Measurements from ENCODE around the gene RNASEH2A.
A peak's percentile ranks its signal among the peaks of the same experiment; 100 is the strongest.
"Not testable (repeated sequence)": the region's sequence is repeated elsewhere in the genome, so short reads cannot be mapped to it uniquely, and the experiment has no call there.

RNASEH2A gene

DNA sequence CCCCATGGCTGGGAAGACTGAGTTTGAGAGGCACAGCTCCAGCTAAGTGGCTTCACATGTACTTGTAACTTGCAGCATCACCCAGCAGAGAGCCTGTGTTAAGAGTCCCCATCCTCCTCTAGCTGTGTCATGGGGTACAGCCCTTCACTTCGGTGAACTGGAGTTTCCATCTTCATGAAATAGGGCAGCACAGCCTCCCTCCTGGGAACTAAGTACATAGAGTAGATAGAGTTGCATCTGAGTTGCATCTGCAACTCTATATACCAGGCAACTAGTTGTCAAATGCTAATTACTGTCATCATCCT, 6.0 kb upstream of the RNASEH2A start:
- peaks cover 37% of the 10 kb centered on the region for H3K4me1 ChIP-seq (ENCODE audit: control insufficient read depth, insufficient read depth, low read length)
- no peaks in the 10 kb centered on the region for H3K9me3 ChIP-seq (ENCODE audit: control insufficient read depth, low read length)
- peak overlapping the region; percentile 91 for H3K9ac ChIP-seq (ENCODE audit: low read length)
- H3K4me3 ChIP-seq (ENCODE audit: low read length) = peak overlapping the region; percentile 90
- no peaks in the 10 kb centered on the region for H3K36me3 ChIP-seq (ENCODE audit: control insufficient read depth, insufficient read depth, low read length)
- H3K27me3 ChIP-seq (ENCODE audit: control insufficient read depth, insufficient read depth, low read length) = no peaks in the 10 kb centered on the region

DNA sequence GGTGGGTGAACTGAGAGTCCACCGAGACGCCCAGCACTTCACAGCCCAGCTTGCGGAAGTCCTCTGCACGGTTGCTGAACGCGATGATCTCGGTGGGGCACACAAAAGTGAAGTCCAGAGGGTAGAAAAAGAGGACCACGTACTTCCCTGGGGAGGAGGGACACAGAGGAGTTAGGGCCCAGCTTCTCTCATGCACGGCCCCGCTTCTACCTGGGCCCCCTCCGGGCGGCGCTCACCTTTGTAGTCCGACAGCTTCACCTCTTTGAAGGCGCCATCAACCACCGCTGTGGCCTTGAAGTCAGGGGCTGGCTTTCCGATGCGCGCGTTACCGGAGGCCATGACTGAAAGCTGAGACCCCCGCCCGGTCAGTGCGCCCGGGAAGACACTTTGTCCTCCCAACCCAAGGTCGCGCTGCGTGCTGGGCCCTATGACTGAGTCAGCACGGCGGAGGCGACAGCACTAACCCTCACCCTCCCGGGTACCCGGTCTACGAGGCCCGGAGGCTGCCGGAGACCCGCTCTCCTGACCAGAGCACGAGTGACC, 5.4 kb upstream of the RNASEH2A start:
- Histone ChIP-seq H3K36me3 (ENCODE audit: control insufficient read depth, insufficient read depth, low read length) (no peaks in the 10 kb centered on the region), H3K4me3 (ENCODE audit: low read length) (peak overlapping the region; percentile 90), H3K9me3 (ENCODE audit: control insufficient read depth, low read length) (no peaks in the 10 kb centered on the region), H3K9ac (ENCODE audit: low read length) (peak overlapping the region; percentile 91), H3K27me3 (ENCODE audit: control insufficient read depth, insufficient read depth, low read length) (no peaks in the 10 kb centered on the region), H3K4me1 (ENCODE audit: control insufficient read depth, insufficient read depth, low read length) (peaks cover 33% of the 10 kb centered on the region)

DNA sequence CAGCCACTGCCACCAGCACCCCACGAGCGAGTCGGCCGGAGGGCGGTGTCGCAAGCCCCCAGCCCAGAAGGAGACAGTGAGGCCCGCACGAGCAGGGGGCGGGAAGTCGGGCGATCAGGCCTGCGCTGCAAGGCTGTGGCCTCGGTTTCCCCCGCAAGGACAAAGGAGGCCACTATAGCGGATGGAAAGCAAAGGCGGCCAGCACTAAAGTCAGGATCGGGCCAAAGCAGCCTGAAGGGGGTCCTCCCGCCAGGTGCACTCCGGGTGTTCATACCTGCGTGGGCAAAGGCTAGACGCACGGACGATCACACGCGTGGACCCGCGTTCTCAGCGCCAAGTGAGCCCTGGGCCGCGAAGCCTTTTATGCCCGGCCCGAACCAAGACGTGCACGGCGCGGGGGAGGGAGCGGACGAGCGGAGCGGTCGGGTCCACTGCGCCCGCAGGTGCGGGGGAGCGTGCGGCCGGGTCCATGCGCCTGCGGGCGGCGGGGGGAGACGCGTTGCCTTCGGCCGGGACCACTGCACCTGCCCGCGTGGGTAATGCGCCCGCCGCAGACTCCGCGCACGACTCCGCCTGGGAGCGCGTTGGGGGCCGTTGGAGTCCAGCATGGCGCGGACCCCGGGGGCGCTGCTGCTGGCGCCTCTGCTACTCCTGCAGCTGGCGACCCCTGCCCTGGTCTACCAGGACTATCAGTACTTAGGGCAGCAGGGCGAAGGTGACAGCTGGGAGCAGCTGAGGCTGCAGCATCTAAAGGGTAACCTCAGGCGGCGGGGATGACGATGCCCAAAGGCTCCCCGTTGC, 4.7 kb upstream of the RNASEH2A start, which contains the start of the genes PRDX2 and THSD8:
TSS of gene PRDX2 (minus strand) at position 335 of the 801 bp plus-strand sequence. CDS start 539 bp downstream, outside the sequence.
TSS of gene THSD8 (plus strand) at position 604 of the 801 bp plus-strand sequence. CDS start at position 607, 3 bp downstream.
- no peaks in the 10 kb centered on the region for H3K27me3 ChIP-seq (ENCODE audit: control insufficient read depth, insufficient read depth, low read length)
- peak within 1 kb of the TSS; percentile 91 for H3K9ac ChIP-seq (ENCODE audit: low read length)
- no peaks in the 10 kb centered on the region for H3K9me3 ChIP-seq (ENCODE audit: control insufficient read depth, low read length)

DNA sequence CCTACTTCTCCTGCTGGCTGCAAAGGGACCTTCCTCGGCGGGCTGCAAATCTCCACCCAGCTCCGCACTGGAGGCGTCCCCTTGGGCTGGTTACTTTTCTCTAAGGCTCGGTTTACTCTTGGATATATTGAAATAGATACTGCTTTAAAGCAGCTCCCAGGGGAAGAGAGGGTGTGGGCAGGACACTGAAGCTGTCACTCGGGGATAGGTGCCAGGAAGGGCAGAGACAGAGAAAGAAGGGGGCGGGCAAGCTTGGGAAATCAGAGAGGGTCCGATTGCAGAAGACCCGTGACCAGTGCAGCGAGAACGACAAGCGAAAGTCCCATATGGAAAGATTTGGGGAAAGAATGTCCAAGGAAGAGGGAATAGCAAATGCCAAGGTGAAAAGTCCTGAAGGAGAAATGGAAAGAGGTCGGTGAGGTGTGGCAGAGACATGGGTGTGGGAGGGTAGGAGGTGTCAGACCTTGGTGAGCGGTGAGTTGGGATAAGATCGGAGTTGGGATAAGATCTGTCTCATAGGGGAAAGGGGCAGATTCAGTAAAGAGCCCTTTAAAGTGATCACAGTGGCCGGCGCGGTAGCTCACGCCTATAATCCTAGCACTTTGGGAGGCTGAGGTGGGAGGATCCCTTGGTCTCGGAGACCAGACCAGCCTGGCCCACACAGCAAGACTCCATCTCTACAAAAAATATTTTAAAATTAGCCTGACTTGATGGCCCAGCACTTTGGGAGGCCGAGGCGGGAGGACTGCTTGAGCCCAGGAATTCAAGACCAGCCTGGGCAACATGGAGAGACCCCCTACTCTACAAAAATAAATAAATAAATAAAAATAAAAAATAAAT, 3.9 kb upstream of the RNASEH2A start:
- H3K36me3 ChIP-seq (ENCODE audit: control insufficient read depth, insufficient read depth, low read length) = no peaks in the 10 kb centered on the region
- no peaks in the 10 kb centered on the region for H3K9me3 ChIP-seq (ENCODE audit: control insufficient read depth, low read length)
- H3K9ac ChIP-seq (ENCODE audit: low read length) = peak overlapping the region; percentile 91
- H3K4me3 ChIP-seq (ENCODE audit: low read length) = no peak overlapping the region
- H3K27me3 ChIP-seq (ENCODE audit: control insufficient read depth, insufficient read depth, low read length) = no peaks in the 10 kb centered on the region
- peaks cover 34% of the 10 kb centered on the region for H3K4me1 ChIP-seq (ENCODE audit: control insufficient read depth, insufficient read depth, low read length)

More for the DNA sequence above, 4.7 kb upstream of the RNASEH2A start, which contains the start of the genes PRDX2 and THSD8:
- H3K4me1 ChIP-seq (ENCODE audit: control insufficient read depth, insufficient read depth, low read length) = peaks cover 29% of the 10 kb centered on the region
- H3K4me3 ChIP-seq (ENCODE audit: low read length) = peak within 1 kb of the TSS; percentile 90
- no peaks in the 10 kb centered on the region for H3K36me3 ChIP-seq (ENCODE audit: control insufficient read depth, insufficient read depth, low read length)

DNA sequence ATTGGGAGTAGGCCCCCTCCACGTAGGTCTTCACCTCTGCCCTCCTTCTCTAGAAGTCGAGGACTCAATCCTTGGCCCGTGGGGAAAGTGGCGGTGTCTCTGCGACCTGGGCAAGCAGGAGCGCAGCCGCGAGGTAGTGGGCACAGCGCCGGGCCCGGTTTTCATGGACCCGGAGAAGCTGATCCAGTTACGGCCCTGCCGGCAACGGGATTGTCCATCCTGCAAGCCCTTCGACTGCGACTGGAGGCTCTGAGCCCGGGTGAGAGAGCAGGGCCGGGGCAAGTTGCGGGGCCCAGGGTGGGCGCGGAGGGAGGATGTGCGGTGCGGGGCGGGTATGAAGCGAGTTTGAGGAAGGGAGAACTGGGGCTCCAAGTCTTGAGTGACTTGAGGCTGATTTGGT, 2.3 kb upstream of the RNASEH2A start:
- no peak overlapping the region for H3K4me3 ChIP-seq (ENCODE audit: low read length)
- no peaks in the 10 kb centered on the region for H3K36me3 ChIP-seq (ENCODE audit: control insufficient read depth, insufficient read depth, low read length)
- H3K27me3 ChIP-seq (ENCODE audit: control insufficient read depth, insufficient read depth, low read length) = no peaks in the 10 kb centered on the region
- H3K9me3 ChIP-seq (ENCODE audit: control insufficient read depth, low read length) = no peaks in the 10 kb centered on the region
- no peak overlapping the region for H3K9ac ChIP-seq (ENCODE audit: low read length)
- H3K4me1 ChIP-seq (ENCODE audit: control insufficient read depth, insufficient read depth, low read length) = peaks cover 34% of the 10 kb centered on the region

DNA sequence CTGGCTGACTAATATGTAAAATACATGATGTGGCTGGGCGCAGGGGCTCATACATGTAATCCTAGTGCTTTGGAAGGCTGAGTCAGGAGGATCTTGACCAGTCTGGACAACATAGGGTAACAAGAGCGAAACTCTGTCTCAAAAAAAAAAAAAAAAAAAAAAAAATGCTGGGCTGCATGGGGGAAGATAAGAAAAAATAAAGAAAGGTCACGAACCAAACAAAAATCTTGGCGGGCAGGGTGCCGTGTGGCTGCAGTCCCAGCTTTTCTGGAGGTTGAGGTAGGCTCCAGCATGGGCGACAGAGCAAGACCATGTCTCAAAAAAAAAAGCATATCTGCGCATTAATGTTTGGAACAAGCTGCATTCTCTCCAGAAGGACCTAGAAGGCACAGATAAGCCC, 8.7 kb downstream of the RNASEH2A start:
- H3K9me3 ChIP-seq (ENCODE audit: control insufficient read depth, low read length) = no peaks in the 10 kb centered on the region
- no peak overlapping the region for H3K9ac ChIP-seq (ENCODE audit: low read length)
- no peaks in the 10 kb centered on the region for H3K4me1 ChIP-seq (ENCODE audit: control insufficient read depth, insufficient read depth, low read length)
- H3K36me3 ChIP-seq (ENCODE audit: control insufficient read depth, insufficient read depth, low read length) = no peaks in the 10 kb centered on the region
- no peaks in the 10 kb centered on the region for H3K27me3 ChIP-seq (ENCODE audit: control insufficient read depth, insufficient read depth, low read length)
- no peak overlapping the region for H3K4me3 ChIP-seq (ENCODE audit: low read length)

DNA sequence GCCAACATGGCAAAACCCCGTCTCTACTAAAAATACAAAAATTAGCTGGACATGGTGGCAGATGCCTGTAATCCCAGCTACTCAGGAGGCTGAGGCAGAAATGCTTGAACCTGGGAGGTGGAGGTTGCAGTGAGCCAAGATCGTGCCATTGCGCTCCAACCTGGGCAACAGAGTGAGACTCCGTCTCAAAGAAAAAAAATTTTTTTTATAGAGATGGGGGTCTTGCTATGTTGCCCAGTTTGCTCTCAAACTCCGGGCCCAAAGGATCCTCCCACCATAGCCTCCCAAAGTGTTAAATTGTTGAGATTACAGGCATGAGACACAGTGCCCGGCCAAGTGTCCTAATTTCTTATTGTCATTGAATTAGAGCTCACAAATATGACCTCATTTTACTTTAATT, 10.8 kb downstream of the RNASEH2A start:
- not testable (repeated sequence) for H3K36me3 ChIP-seq (ENCODE audit: control insufficient read depth, insufficient read depth, low read length); H3K9ac ChIP-seq (ENCODE audit: low read length); H3K4me3 ChIP-seq (ENCODE audit: low read length); H3K27me3 ChIP-seq (ENCODE audit: control insufficient read depth, insufficient read depth, low read length); H3K9me3 ChIP-seq (ENCODE audit: control insufficient read depth, low read length); H3K4me1 ChIP-seq (ENCODE audit: control insufficient read depth, insufficient read depth, low read length)

DNA sequence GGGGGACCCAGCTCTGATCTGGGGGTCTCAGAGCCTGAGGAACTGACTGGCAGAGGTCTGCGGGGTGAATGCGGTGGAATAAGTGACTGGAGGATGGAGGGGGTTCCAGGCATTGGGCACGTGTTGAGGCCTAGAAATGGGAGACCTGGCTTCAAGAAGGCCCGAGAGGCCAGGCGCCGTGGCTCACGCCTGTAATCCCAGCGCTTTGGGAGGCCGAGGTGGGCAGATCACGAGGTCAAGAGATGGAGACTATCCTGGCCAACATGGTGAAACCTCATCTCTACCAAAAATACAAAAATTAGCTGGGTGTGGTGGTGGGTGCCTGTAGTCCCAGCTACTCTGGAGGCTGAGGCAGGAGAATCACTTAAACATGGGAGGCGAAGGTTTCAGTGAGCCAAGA, 11.4 kb downstream of the RNASEH2A start:
- H3K27me3 ChIP-seq (ENCODE audit: control insufficient read depth, insufficient read depth, low read length); H3K4me1 ChIP-seq (ENCODE audit: control insufficient read depth, insufficient read depth, low read length); H3K4me3 ChIP-seq (ENCODE audit: low read length); H3K9ac ChIP-seq (ENCODE audit: low read length); H3K9me3 ChIP-seq (ENCODE audit: control insufficient read depth, low read length); H3K36me3 ChIP-seq (ENCODE audit: control insufficient read depth, insufficient read depth, low read length): not testable (repeated sequence)

DNA sequence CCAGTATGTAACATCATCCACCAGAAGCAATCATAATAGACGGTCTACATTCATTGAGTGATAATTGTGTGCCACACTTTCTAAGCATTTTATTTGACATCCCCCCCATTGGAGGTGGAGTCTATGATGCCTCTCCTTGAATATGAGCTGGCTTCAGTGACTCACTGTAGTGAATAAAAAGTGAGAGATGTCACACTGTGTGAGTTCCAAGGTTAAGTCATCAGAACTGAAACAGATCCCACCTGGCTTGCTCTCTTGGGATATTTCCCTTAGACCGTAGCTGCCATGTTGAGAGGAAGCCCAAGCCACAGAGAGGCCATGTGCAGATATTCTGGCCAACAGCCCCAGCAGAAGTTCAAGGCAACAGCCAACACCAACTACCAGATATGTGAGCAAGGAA, 15.4 kb downstream of the RNASEH2A start:
- Histone ChIP-seq H3K36me3 (ENCODE audit: control insufficient read depth, insufficient read depth, low read length) (no peaks in the 10 kb centered on the region), H3K9me3 (ENCODE audit: control insufficient read depth, low read length) (no peaks in the 10 kb centered on the region), H3K27me3 (ENCODE audit: control insufficient read depth, insufficient read depth, low read length) (peaks cover 5% of the 10 kb centered on the region), H3K4me3 (ENCODE audit: low read length) (no peak overlapping the region), H3K4me1 (ENCODE audit: control insufficient read depth, insufficient read depth, low read length) (peaks cover 3% of the 10 kb centered on the region), H3K9ac (ENCODE audit: low read length) (no peak overlapping the region)

DNA sequence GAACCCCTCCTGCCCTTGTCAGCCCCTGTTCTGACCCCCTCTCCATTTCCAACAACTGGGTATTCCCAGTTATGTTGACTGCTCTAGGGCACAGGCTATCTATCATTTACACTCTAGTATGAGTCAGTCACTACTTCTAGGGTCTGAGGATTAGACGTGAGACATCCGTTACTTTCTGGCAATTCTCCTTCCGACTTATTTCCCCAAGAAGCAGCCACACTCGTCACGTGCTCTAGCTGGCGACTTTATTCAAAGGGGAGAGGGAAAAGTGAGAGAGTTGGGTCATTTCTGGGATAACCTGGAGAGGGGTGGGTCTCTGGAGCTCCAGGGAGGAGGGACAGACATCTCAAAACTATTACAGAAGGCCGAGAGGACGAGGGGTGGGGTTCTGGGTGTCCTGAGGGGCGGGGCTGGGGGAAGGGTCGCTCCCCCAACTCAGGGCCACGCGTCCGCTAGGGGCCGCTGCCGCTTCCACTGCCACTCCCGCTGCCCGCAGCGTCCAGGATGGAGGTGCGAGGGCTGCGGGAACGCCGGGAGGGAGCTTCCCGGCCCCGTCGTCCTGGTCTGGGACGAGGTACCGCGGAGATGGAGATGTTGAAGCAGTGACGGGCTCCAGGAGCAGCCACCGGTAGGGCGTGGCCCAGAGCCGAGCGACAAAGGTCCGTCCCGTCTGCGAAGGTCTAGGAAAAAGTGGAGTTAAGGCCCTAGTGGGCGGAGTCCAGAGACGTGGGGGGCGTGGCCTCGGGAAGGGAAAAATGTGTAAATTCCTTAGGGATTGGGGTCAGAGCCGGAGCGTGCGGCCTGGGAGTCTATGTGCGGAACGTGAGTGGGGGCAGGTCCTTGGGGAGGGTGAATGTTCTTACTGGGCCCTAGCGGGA, 19.1 kb downstream of the RNASEH2A start:
- no peaks in the 10 kb centered on the region for H3K36me3 ChIP-seq (ENCODE audit: control insufficient read depth, insufficient read depth, low read length)
- H3K4me1 ChIP-seq (ENCODE audit: control insufficient read depth, insufficient read depth, low read length) = peaks cover 3% of the 10 kb centered on the region
- H3K4me3 ChIP-seq (ENCODE audit: low read length) = no peak overlapping the region
- H3K9me3 ChIP-seq (ENCODE audit: control insufficient read depth, low read length) = no peaks in the 10 kb centered on the region
- H3K27me3 ChIP-seq (ENCODE audit: control insufficient read depth, insufficient read depth, low read length) = peaks cover 8% of the 10 kb centered on the region
- no peak overlapping the region for H3K9ac ChIP-seq (ENCODE audit: low read length)

DNA sequence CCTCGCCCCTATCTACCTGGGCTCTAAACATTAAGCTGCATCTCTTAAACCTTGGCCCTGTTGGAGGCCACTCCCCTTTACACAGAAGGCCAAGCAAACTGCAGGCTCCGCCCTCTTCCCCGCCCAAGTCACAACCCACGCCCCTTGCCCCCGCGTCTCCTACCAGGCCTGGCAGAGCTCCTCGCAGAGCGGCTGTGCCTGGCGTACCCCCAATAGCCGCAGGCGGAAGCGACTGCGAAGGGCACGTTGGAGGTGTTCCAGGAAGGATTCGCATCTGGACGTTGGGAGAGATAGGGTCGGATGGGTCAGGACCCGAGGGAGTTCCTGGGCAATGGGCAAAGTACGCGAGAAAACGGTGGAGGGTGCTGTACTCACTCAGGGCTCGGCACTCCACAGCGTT, 22.1 kb downstream of the RNASEH2A start:
- H3K9me3 ChIP-seq (ENCODE audit: control insufficient read depth, low read length) = no peaks in the 10 kb centered on the region
- peaks cover 32% of the 10 kb centered on the region for H3K27me3 ChIP-seq (ENCODE audit: control insufficient read depth, insufficient read depth, low read length)
- H3K4me1 ChIP-seq (ENCODE audit: control insufficient read depth, insufficient read depth, low read length) = peaks cover 11% of the 10 kb centered on the region
- no peaks in the 10 kb centered on the region for H3K36me3 ChIP-seq (ENCODE audit: control insufficient read depth, insufficient read depth, low read length)
- no peak overlapping the region for H3K9ac ChIP-seq (ENCODE audit: low read length)
- H3K4me3 ChIP-seq (ENCODE audit: low read length) = no peak overlapping the region
